ENCODE measurements around the gene PTPN20.

Gene PTPN20

GRCh38 chr10:47033541-47034270 is 122.5 kb downstream of the PTPN20 start:
- no peak for DNase-seq (ENCODE audit: low read depth in 3 of 3, low spot score in 1 of 3)

GRCh38 chr10:47034441-47035051 is 123.3 kb downstream of the PTPN20 start:
- DNase-seq (ENCODE audit: low read depth in 3 of 3, low spot score in 1 of 3), result no peak

- no peak for DNase-seq (ENCODE audit: low read depth in 3 of 3, low spot score in 1 of 3)
Measured at GRCh38 chr10:47035171-47035818, 124.1 kb downstream of the PTPN20 start.

- no peak for DNase-seq (ENCODE audit: low read depth in 3 of 3, low spot score in 1 of 3)
Measured at GRCh38 chr10:47035819-47036337, 124.7 kb downstream of the PTPN20 start.

GRCh38 chr10:47036771-47037170 is 125.5 kb downstream of the PTPN20 start:
- no peak for DNase-seq (ENCODE audit: low read depth in 3 of 3, low spot score in 1 of 3)

- no peak for DNase-seq (ENCODE audit: low read depth in 3 of 3, low spot score in 1 of 3)
Measured at GRCh38 chr10:47037654-47038425, 126.6 kb downstream of the PTPN20 start.

GRCh38 chr10:47038881-47039561 is 127.8 kb downstream of the PTPN20 start:
- no peak for DNase-seq (ENCODE audit: low read depth in 3 of 3, low spot score in 1 of 3)

GRCh38 chr10:47039562-47039913 is 128.3 kb downstream of the PTPN20 start:
- DNase-seq (ENCODE audit: low read depth in 3 of 3, low spot score in 1 of 3), result no peak

GRCh38 chr10:47040041-47040491 is 128.8 kb downstream of the PTPN20 start:
- no peak for DNase-seq (ENCODE audit: low read depth in 3 of 3, low spot score in 1 of 3)

GRCh38 chr10:47040681-47041080 is 129.5 kb downstream of the PTPN20 start:
- DNase-seq (ENCODE audit: low read depth in 3 of 3, low spot score in 1 of 3), result no peak

GRCh38 chr10:47041396-47042198 is 130.4 kb downstream of the PTPN20 start:
- no peak for DNase-seq (ENCODE audit: low read depth in 3 of 3, low spot score in 1 of 3)

- no peak for DNase-seq (ENCODE audit: low read depth in 3 of 3, low spot score in 1 of 3)
Measured at GRCh38 chr10:47042199-47042473, 130.9 kb downstream of the PTPN20 start.

- DNase-seq (ENCODE audit: low read depth in 3 of 3, low spot score in 1 of 3), result no peak
Measured at GRCh38 chr10:47042780-47043750, 131.8 kb downstream of the PTPN20 start.

- no peak for DNase-seq (ENCODE audit: low read depth in 3 of 3, low spot score in 1 of 3)
Measured at GRCh38 chr10:47043928-47044538, 132.8 kb downstream of the PTPN20 start.

GRCh38 chr10:47044741-47045140 is 133.5 kb downstream of the PTPN20 start:
- DNase-seq (ENCODE audit: low read depth in 3 of 3, low spot score in 1 of 3), result no peak

GRCh38 chr10:47045331-47045861 is 134.2 kb downstream of the PTPN20 start:
- DNase-seq (ENCODE audit: low read depth in 3 of 3, low spot score in 1 of 3), result no peak

- DNase-seq (ENCODE audit: low read depth in 3 of 3, low spot score in 1 of 3), result no peak
Measured at GRCh38 chr10:47046321-47047126, 135.3 kb downstream of the PTPN20 start.

- DNase-seq (ENCODE audit: low read depth in 3 of 3, low spot score in 1 of 3), result no peak
Measured at GRCh38 chr10:47047127-47047504, 135.9 kb downstream of the PTPN20 start.
